Measurements from ENCODE around the gene GALK1.

- TF ChIP-seq SNAI2 (CRISPR knock-in tag; IDR thresholded peaks at IDR 0.05) (no peak), CSRNP3 (CRISPR knock-in tag; IDR thresholded peaks at IDR 0.05) (no peak), CREB5 (CRISPR knock-in tag; IDR thresholded peaks at IDR 0.05; ENCODE audit: low read depth) (no peak), ZFP30 (CRISPR knock-in tag; IDR thresholded peaks at IDR 0.05) (no peak), PATZ1 (CRISPR knock-in tag; IDR thresholded peaks at IDR 0.05; ENCODE audit: borderline replicate concordance) (no peak), ZNF565 (CRISPR knock-in tag; conservative IDR thresholded peaks at IDR 0.05; ENCODE audit: low read depth) (no peak), TOX (CRISPR knock-in tag; IDR thresholded peaks at IDR 0.05; ENCODE audit: borderline replicate concordance) (no peak), CSDC2 (CRISPR knock-in tag; IDR thresholded peaks at IDR 0.05) (no peak), ARNTL (CRISPR knock-in tag; IDR thresholded peaks at IDR 0.05; ENCODE audit: borderline replicate concordance, low read depth) (no peak)
These were observed 9.6 kb downstream of the GALK1 start for GRCh38 chr17:75755205-75755901.

Measured in SK-N-SH treated with all-trans-retinoic acid at 6 μM for 48 hours (cell line).